HTERT RPE-1 (cell line): ENCODE results near the gene HELZ.

Experiments
- in situ Hi-C: fragments of 300-500 bp; cut with MboI; formaldehyde crosslinking; loops from 4 replicates; pipeline ENCODE4 v1.14.3; 2020; ENCODE audit warnings: low sequenced_read_pairs

HELZ gene

GRCh38 chr17:67088639-67089038 lies 156.4 kb downstream of the HELZ start:
- in situ Hi-C loops: no loop called here

- in situ Hi-C loops: no loop called here
These were observed 159.6 kb downstream of the HELZ start for GRCh38 chr17:67085406-67085805.

GRCh38 chr17:67082107-67082506 lies 162.9 kb downstream of the HELZ start:
- in situ Hi-C loops: no loop called here

GRCh38 chr17:67080804-67081203 lies 164.2 kb downstream of the HELZ start:
- in situ Hi-C loops: no loop called here

GRCh38 chr17:67079491-67079890 lies 165.5 kb downstream of the HELZ start:
- in situ Hi-C loops: no loop called here

GRCh38 chr17:67078292-67078691 lies 166.7 kb downstream of the HELZ start:
- in situ Hi-C loops: no loop called here

- in situ Hi-C loops: no loop called here
These were observed 168.7 kb downstream of the HELZ start for GRCh38 chr17:67076290-67076689.

- in situ Hi-C loops: no loop called here
These were observed 170.2 kb downstream of the HELZ start for GRCh38 chr17:67074781-67075180.

GRCh38 chr17:67072885-67073284 lies 172.1 kb downstream of the HELZ start:
- in situ Hi-C loops: no loop called here

- in situ Hi-C loops: no loop called here
These were observed 173.4 kb downstream of the HELZ start for GRCh38 chr17:67071595-67071994.

GRCh38 chr17:67069603-67070136 lies 175.3 kb downstream of the HELZ start:
- in situ Hi-C loops: no loop called here

- in situ Hi-C loops: no loop called here
These were observed 176.0 kb downstream of the HELZ start for GRCh38 chr17:67068999-67069398.

GRCh38 chr17:67067571-67068482 lies 177.2 kb downstream of the HELZ start:
- in situ Hi-C loops: no loop called here

- in situ Hi-C loops: no loop called here
These were observed 178.3 kb downstream of the HELZ start for GRCh38 chr17:67066717-67067116.

GRCh38 chr17:67063141-67063540 lies 181.9 kb downstream of the HELZ start:
- in situ Hi-C loops: no loop called here

GRCh38 chr17:67059372-67059771 lies 185.6 kb downstream of the HELZ start:
- in situ Hi-C loops: no loop called here

GRCh38 chr17:67058036-67058435 lies 187.0 kb downstream of the HELZ start:
- in situ Hi-C loops: no loop called here

- in situ Hi-C loops: no loop called here
These were observed 188.1 kb downstream of the HELZ start for GRCh38 chr17:67056746-67057490.

GRCh38 chr17:67055811-67056745 lies 188.9 kb downstream of the HELZ start:
- in situ Hi-C loops: no loop called here

- in situ Hi-C loops: no loop called here
These were observed 190.0 kb downstream of the HELZ start for GRCh38 chr17:67055041-67055443.

- in situ Hi-C loops: no loop called here
These were observed 190.4 kb downstream of the HELZ start for GRCh38 chr17:67054608-67055007.
